Measurements from ENCODE around the gene TFF3. TPM values are rescaled to one million over a fixed set of nuclear protein-coding genes. Genes with fewer than 3 reads are reported as not detected.

Gene TFF3
- total and polyA plus RNA-seq, 2 of the 4 experiments (the other 2 are of a cell fraction), result not detected

DNA sequence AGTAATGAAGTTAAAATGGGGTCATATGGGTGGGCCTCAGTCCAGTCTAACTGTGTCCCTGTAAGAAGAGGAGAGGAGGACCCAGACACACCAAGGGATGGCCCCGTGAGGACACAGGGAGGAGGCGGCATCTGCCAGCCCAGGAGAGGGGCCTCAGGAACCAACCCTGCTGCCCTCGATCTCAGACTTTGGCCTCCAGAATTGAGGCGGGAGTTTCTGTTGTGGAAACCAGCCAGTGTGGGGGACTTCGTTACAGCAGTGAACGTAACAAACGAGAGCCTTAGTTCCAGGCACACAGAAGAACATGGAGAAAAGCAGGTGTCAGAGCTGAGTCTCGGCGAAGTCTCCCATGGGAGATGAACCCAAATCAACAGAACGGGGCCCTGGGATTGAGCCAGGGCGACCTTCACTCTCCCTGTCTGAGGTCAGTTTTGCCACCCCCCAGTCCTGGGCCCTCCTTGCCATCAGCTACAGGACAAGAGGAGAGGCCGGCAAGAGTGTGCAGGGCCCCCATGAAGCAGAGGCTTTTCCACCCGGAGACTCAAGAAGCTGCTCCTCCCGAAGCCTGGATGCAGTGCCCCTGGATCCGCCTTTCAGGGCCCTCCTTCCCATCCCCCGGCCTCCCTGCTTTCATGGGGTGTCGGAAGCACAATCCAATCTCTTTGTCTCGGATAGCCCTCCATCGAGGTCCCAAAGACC is 36.6 kb downstream of the TFF3 start:
- Histone ChIP-seq H3K56ac (ENCODE audit: extremely low read depth, insufficient read depth, low read length) (no peak overlapping the region), H2BK5ac (ENCODE audit: low read depth, low read length, poor library complexity, severe bottlenecking) (no peak overlapping the region), H4K5ac (ENCODE audit: low read depth, low read length) (no peak overlapping the region), H3K4me3 (ENCODE audit: insufficient read depth, low read depth, low read length) (no peak overlapping the region), H3K36me3 (ENCODE audit: control insufficient read depth, insufficient read depth, low read length) (peaks cover 19% of the 10 kb centered on the region; the same call in 1 of the 2 replicates), H4K91ac (ENCODE audit: insufficient read depth, low read depth, low read length) (no peak overlapping the region), H4K20me1 (ENCODE audit: insufficient read depth, low read length) (no peaks in the 10 kb centered on the region), H3K4me1 (ENCODE audit: control insufficient read depth, insufficient read depth, low read length) (peaks cover 7% of the 10 kb centered on the region; the same call in 1 of the 2 replicates), H3K9ac (ENCODE audit: low read depth, low read length) (no peak overlapping the region), H3K14ac (replicated peaks; ENCODE audit: low read depth, low read length) (no peak overlapping the region), H2AFZ (replicated peaks; ENCODE audit: low read length, poor library complexity) (no peak overlapping the region), H2AK5ac (ENCODE audit: low read depth, low read length) (peak overlapping the region; percentile 20), H3K79me1 (ENCODE audit: low read depth in 1 of 2, low read length in 2 of 2) (no peaks in the 10 kb centered on the region), H3K9me3 (ENCODE audit: control insufficient read depth, insufficient read depth, low read length) (no peaks in the 10 kb centered on the region), H4K8ac (ENCODE audit: low read depth in 2 of 2, low read length in 2 of 2) (no peak overlapping the region), H2BK120ac (ENCODE audit: low read depth, low read length) (no peak overlapping the region; the same call in 1 of the 2 replicates), H3K18ac (ENCODE audit: low read depth, low read length) (no peak overlapping the region), H2BK15ac (ENCODE audit: low read depth, low read length) (no peak overlapping the region), H2AK9ac (replicated peaks; ENCODE audit: low read depth, low read length, poor library complexity) (no peak overlapping the region), H3K27ac (ENCODE audit: insufficient read depth, low read length) (no peak overlapping the region), H3K27me3 (ENCODE audit: control insufficient read depth, insufficient read depth, low read length) (no peaks in the 10 kb centered on the region), H3K23ac (ENCODE audit: low read depth, low read length) (no peak overlapping the region), H3K4me2 (ENCODE audit: low read depth, low read length) (no peak overlapping the region), H3K4ac (ENCODE audit: low read depth, low read length) (no peak overlapping the region), H2BK20ac (ENCODE audit: low read depth, low read length) (no peak overlapping the region; the same call in 1 of the 2 replicates), H3K9me1 (ENCODE audit: insufficient read depth, low read length) (peaks cover 4% of the 10 kb centered on the region; the same call in 1 of the 2 replicates)
- intact Hi-C loops (cut with micrococcal nuclease) (no loop called here), in situ Hi-C loops (cut with MboI; ENCODE audit: low sequenced_read_pairs) (no loop called here), dilution Hi-C loops (cut with HindIII; ENCODE audit: low sequenced_read_pairs, unreplicated experiment) (no loop called here)
- WGBS, 2 experiments (ENCODE audit: extremely low coverage in 2 of 2, insufficient read length in 1 of 2), result 88% methylated on average over 4 of the region's 19 CpGs; no CpG with 5 or more reads in 1 of the 2 experiments
- no TSS peak for BruUV-seq (replicated peaks)
- TF ChIP-seq CEBPB (IDR thresholded peaks at IDR 0.05; ENCODE audit: low read depth, low read length) (no peak), MAZ (IDR thresholded peaks at IDR 0.05; ENCODE audit: borderline replicate concordance, low read depth, low read length) (no peak), RCOR1 (IDR thresholded peaks at IDR 0.05; ENCODE audit: insufficient replicate concordance, low read length) (no peak), MAFK (IDR thresholded peaks at IDR 0.05; ENCODE audit: low read depth, low read length) (no peak), BHLHE40 (IDR thresholded peaks at IDR 0.05; ENCODE audit: low read depth, low read length) (no peak), CHD1 (IDR thresholded peaks at IDR 0.05; ENCODE audit: low read depth, low read length) (no peak)
- DNase-seq (no peak), ATAC-seq (ENCODE audit: low read depth) (no peak)
- ChIA-PET CTCF (no interaction called here), POLR2A (ENCODE audit: unreplicated experiment) (no interaction called here)
